HG03039 (cell line): Measurements from ENCODE around the gene CTSC.
"Not testable (repeated sequence)": the region's sequence is repeated elsewhere in the genome, so short reads cannot be mapped to it uniquely, and the experiment has no call there.

ENCODE experiments used
- ATAC-seq: cut with Tn5 transposase; IDR thresholded peaks from one replicate; pipeline ENCODE4 v1.9.1; 2021; ENCODE audit warnings: mild to moderate bottlenecking, moderate library complexity; ENCODE audit not compliant: unreplicated experiment

The CTSC gene

DNA sequence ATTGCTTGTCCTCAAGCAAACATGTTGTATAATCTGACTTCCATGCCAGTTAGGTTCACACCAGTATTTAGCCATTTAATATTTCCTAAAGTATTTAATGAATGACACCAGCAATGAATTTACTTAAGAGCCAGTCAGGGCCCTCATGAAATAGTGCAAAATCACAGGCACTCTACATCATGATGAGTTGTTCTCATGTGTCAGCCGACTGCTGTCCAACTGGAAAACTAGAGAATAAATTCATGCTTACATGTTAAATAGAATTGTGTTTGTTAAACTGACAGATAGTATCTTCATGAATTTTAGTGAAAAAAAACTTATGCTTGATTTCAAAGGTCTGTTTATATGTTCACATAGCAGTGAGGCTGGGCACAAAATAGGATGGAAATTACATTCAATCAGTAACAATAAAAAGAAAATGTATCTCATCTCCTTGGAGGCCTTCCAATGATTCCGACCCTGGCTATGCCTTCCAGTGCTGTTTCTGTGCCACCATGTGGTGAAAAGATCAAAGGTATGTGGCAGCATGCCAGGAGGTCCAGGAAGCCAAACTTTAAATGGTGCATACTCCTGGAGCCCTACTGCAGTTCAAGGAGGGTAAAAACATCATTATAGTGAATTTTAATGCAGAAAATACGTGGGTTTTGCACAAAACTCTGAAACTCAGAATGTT, 45.2 kb downstream of the CTSC start:
- no peak for ATAC-seq

- no peak for ATAC-seq
These were observed 49.0 kb downstream of the CTSC start for GRCh38 chr11:88288560-88288959.

DNA sequence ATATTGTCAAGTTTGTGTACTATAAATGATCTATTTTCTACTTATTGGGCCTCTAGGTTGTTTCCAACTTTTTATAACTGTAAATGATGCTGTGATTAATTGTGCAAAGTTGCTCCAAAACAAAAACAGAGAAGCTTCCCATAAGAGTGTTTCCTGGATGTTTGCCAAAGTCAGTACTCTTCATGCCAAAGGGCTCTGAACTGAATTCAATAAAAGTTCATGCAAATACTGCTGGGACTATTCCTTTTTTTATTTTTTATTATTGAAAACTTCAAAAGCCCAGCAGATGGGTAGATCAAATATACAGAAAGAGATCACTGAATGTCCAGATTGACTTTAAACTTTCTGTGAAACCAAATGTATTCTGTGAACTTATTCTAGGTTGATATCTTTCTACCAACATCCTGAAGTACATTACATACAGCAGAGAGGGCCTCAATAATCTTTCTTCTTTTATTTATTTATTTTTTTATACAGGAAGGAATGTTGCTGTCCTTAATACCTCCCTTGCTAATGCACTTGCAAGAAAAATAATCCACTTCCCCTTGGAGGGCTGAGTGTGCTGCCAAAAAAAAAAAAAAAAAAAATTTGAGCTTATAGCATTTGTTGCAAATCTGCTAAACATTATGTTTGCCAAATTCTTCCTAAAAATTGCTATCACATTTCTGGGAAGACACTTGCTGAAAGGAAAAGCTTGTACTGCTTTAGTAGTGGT, 53.0 kb downstream of the CTSC start:
- no peak for ATAC-seq

GRCh38 chr11:88282747-88283515, 54.6 kb downstream of the CTSC start:
- no peak for ATAC-seq

- no peak for ATAC-seq
These were observed 56.2 kb downstream of the CTSC start for GRCh38 chr11:88281317-88281712.

DNA sequence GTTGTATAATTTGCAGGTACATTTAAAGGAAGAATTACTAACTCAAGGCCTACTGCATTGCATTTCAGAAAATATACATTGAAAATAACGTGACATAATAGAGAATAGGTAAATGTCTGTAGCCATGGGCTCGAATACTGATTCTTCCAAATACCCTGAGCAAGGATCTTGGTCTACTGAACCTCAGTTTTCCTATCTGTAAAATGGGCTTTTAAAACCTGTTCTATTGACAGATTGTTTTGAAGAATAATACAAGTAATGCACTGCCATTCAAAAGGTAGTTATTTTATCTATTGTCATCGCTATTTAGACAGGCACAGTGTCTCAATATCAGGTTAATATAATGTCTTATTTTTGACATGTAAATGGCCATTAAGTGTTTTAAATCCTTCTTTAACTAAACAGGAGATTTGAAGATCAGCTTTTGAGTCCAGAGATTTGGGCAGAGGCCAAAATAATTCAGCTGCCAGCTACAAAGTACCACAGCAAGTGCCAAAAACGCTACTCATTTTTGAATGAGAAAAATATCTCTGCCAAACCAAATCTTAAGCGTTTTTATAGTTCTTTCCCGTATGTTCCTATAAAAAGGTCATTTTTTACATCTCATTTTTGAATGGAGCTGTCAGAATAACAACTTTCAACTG, 56.7 kb downstream of the CTSC start:
- no peak for ATAC-seq

- no peak for ATAC-seq
These were observed 60.1 kb downstream of the CTSC start for GRCh38 chr11:88277349-88277915.

DNA sequence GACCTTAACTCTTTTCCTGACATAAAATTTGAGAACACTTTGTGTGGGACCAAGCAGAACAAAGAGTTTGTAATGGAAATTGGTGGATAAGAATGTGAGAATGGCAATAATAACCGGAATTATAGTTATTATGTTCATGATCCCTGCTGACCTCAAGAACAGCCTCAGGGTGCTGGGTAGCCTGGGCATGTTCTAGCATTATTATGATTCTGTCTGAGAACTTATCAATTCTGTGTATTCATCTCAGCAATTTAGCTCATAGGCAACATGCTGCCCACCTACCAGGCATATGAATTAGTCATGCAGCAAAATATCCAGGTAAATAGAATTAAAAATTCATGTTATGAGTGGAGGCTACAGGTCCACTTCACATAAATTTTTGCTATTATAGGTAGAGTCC, 61.9 kb downstream of the CTSC start:
- ATAC-seq, result no peak

GRCh38 chr11:88266919-88267318, 70.6 kb downstream of the CTSC start:
- no peak for ATAC-seq

DNA sequence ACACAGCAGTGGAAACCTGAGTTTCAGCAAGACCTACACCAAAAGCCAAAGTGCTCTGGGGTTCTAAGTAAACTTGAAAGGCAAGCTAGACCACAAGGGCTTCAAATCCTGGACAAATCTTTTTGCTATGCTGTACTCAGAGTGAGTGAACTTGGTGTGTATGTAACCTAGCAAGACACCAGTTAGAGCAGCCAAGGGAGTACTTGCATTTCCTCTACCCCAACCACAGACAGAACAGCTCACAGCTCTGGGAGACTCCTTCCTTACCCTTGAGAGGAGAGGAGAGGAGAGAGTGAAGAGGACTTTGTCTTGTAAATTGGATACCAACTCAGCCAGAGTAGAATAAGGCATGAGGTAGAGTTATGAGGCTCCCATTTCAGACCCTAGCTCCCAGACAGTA, 71.4 kb downstream of the CTSC start:
- ATAC-seq, result no peak

- ATAC-seq, result no peak
These were observed 78.1 kb downstream of the CTSC start for GRCh38 chr11:88259431-88259830.

DNA sequence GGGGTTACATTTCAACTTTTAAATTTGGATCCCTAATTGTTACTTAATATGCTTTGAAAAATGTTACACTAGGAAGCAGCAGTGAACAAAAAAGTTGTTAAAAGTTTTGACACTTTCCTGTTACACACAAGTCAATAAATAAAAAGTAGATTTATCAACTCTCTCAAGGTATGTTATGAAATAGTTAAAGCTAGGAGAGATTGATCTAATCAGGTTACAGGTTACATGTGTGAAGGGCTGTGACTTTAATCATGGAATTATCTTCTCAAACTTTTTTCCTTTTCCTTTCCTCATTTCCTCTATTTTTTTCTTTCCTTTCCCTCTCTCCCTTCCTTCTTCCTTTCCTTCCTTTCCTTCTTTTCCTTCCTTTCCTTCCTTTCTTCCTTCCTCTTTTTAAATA, 85.3 kb downstream of the CTSC start:
- no peak for ATAC-seq

DNA sequence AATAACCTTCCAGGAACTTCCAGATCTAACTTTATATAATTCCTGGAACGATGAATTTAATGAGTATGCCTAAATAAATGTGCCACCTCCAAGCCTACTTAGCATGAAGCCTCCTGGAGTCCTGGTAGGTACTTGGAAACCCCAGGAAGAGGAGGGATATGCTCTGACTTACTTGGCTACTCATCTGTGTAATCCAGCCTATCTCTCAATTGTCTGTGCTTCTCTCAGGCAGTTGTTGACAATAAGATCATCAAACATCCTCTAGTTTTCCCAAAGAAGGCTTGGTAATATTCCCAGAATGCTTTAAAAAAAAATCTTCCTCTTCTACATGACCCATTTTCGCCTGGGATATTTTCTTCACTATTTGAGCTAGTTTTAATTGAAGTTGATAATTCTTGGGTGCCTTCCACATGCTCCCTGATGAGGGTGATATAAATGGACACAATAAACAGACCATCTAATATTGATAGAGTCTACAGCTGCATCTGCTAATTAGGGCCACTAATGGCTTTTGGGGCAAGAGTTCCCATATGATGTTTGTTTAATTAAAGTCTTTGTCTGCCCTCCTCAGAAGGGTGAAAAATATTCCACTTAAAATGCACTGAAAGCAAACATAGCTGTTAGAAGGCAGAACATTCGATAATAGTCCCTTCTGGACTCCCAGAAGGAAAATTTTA, 86.8 kb downstream of the CTSC start:
- no peak for ATAC-seq

DNA sequence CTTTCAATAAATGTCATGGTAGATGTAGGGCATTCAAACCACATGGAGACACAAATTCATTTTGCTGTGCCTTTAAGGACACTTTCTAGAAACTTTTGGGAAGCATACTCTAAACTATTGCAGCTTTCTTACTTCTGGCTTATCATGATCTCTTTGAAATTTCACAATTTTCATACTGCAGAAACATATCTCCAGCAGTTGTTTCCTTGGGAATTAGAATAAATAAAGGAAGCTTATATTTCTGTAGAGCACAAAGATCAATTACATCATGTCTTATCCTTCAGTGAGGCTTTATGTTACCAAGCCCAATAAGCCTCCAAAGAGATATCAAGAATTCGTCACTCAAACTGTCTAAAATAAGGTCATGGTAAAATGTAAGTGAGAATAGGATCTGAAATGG, 87.8 kb downstream of the CTSC start:
- no peak for ATAC-seq

- no peak for ATAC-seq
These were observed 90.8 kb downstream of the CTSC start for GRCh38 chr11:88246696-88247095.

- not testable (repeated sequence) for ATAC-seq
These were observed 92.0 kb downstream of the CTSC start for GRCh38 chr11:88245576-88245975.
